Measurements from ENCODE around the gene AGRP.

The AGRP gene

GRCh38 chr16:67445126-67445426 lies 38.3 kb downstream of the AGRP start:
- no peak for DNase-seq

GRCh38 chr16:67444259-67445125 lies 38.9 kb downstream of the AGRP start:
- DNase-seq: no peak

- no peak for DNase-seq
Observed at GRCh38 chr16:67443265-67443664, 40.1 kb downstream of the AGRP start.

- no peak for DNase-seq
Observed at GRCh38 chr16:67442581-67443255, 40.6 kb downstream of the AGRP start.

GRCh38 chr16:67441907-67442306 lies 41.4 kb downstream of the AGRP start:
- no peak for DNase-seq

GRCh38 chr16:67441271-67441753 lies 42.0 kb downstream of the AGRP start:
- DNase-seq: no peak

- DNase-seq: no peak
Observed at GRCh38 chr16:67438824-67439393, 44.4 kb downstream of the AGRP start.

GRCh38 chr16:67438098-67438791 lies 45.1 kb downstream of the AGRP start:
- DNase-seq: no peak

- no peak for DNase-seq
Observed at GRCh38 chr16:67437513-67437912, 45.8 kb downstream of the AGRP start.

GRCh38 chr16:67436640-67437193 lies 46.6 kb downstream of the AGRP start:
- DNase-seq: no peak

GRCh38 chr16:67435758-67436164 lies 47.6 kb downstream of the AGRP start:
- DNase-seq: no peak

GRCh38 chr16:67433131-67433719 lies 50.1 kb downstream of the AGRP start:
- DNase-seq: no peak

Measured in stimulated activated CD4-positive, alpha-beta T cell treated with anti-CD3 and anti-CD28 coated beads, Interleukin-4, amount 100 ng/mL, for 4 hours (primary cell).